ENCODE results near the gene DEDD2.

GRCh38 chr19:42226886-42227285 lies 9.4 kb upstream of the DEDD2 start:
- no peak for TF ChIP-seq POLR2A (IDR thresholded peaks at IDR 0.05)
- TF ChIP-seq CTCF (IDR thresholded peaks at IDR 0.05) = no peak
